MV-4-11 (cell line): ENCODE measurements around the gene KCNH4.

Experiments
- DNase-seq: peaks from one replicate; lab custom pipeline; 2025; lab: John Stamatoyannopoulos, UW

The KCNH4 gene

DNA sequence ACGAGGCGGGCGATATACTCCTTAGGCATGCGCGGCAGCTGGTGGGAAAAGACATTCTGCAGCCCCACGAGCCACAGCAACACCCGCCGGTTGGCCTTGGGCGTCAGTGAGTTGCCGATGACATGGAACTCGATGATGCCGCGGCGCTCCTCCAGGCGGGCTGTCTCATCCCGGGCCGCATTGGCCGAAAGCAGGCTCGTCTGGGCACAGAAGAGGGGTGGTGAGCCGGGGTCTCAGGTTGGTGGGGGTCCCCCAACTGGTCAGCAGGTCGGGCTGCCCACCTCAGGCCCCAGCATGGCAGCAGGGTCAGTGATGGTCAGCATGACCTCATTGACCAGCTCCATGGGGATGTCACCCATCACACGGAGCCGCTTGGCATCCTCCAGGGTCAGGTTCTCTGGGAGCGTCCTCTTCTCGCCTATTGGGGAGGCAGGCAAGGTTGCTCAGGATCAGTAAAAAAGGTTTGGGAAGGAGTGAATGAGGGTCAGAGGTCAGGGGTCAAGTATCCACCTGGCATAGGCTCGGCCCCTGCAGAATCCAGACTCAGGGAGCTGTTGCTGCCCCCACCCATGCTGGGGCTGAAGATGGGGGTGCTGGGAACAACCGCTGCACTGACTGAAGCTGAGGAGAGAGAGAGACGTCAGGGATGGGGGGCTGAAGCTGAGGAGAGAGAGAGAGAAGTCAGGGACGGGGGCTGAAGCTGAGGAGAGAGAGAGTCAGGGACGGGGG, 63.4 kb downstream of the KCNH4 start:
- no peak for DNase-seq

DNA sequence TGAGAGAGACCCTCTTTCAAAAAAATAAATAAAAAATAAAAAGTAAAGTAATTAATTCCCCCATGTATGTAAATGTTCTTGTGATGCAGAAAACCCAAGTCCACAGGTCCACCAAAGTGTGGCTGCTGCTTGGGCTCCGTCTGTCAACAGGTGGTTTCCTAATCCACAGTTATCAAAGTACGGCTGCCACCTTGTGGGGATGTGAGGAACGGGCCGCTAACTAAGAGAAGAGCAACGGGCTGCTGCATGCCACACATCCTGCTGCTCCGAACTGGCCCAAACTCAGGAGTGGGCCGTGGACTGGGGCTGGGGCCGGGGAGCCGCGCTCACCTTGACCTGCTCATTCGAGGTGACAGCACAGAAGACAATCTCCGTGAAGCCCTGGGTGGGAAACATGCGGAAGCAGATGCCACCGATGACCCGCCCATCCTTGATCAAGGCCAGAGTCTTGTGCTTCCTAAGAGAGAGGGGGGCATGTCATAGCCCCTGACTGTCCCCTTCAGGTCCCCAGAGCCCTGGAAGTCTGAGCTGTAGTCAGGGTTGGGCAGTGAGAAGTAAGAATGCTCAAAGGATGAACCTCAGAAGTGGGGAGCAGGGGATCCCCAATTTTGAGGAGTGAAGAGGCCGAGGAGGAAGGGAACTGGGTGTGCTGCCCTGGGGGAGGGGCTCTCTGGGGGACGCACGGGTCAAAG, 64.1 kb downstream of the KCNH4 start:
- peak; percentile 71 for DNase-seq

DNA sequence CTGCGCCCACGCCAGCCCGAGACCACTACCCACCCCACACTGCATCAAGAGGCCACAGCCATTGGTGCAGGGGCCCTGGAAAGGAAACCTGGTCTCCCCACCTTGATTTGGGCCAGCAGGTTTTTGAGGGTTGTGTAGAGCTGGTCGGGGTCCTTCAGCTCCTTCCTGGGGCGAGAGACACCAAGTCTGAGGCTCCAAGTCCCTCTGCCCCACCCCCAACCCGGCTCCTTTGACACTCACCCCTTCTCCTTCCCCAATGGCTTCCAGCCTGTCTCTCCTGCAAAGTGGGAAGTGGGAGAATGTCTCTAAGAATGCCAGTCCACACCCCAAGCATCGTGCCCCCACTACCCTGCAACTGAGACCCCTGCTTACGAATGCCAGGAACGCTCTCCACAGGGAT, 66.8 kb downstream of the KCNH4 start:
- DNase-seq: no peak

GRCh38 chr17:42113293-42114069, 67.5 kb downstream of the KCNH4 start:
- DNase-seq: no peak

GRCh38 chr17:42112552-42113176, 68.3 kb downstream of the KCNH4 start, which contains the start of gene DHX58:
DHX58 (minus strand) TSS chr17:42112714; CDS start chr17:42111892, 822 bp downstream.
- DNase-seq: peak; percentile 93

GRCh38 chr17:42111871-42112551, 68.9 kb downstream of the KCNH4 start:
- DNase-seq: peak; percentile 9

- no peak for DNase-seq
Measured at GRCh38 chr17:42111265-42111636, 69.7 kb downstream of the KCNH4 start.

DNA sequence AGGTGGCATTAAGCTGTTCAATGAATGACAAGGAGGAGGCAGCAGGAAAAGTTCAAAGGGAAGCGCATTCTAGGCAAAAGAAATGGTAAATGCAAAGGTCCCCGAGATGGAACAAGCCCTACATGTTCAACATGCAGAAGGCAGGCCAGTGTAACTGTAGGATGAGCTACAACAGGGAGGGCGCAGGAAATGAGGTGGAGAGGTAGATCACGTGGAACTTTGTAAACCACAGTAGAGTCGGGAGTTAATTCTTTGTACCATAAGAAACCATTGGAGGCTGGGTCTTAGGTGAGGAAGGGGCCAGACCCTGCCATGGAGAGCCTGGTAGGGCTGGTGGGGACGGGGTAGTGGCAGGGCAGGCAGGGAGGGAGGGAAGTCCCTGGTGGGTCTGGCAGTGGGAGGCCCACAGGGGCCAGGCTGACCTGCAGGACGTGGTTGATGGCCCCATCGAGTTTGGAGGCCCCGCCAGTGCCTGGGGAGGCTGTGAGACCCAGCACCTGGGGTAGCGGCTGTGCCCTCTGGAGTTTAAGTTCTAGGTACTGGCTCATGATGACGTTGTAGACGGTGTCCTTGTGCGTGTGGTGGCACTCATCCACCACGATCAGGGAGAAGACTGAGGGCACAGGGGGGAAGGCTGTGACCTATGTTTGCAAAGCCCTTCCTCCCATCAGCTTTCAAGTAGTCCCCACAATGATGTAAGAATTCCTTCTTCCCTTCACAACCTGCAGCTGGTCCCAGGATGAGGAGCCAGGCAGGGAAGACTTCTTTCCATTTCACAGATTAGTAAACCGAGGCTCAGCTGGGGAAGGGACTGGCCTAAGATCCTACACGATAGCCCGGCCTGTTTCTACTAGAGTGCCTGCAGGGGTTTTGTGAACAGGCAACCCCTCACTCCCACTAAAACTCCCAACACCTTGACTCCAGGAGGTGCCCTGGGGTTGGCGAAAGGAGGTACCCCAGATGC, 70.4 kb downstream of the KCNH4 start:
- no peak for DNase-seq

- no peak for DNase-seq
Measured at GRCh38 chr17:42109086-42109485, 71.9 kb downstream of the KCNH4 start.

GRCh38 chr17:42107597-42108576, 73.1 kb downstream of the KCNH4 start:
- DNase-seq: peak; percentile 67

DNA sequence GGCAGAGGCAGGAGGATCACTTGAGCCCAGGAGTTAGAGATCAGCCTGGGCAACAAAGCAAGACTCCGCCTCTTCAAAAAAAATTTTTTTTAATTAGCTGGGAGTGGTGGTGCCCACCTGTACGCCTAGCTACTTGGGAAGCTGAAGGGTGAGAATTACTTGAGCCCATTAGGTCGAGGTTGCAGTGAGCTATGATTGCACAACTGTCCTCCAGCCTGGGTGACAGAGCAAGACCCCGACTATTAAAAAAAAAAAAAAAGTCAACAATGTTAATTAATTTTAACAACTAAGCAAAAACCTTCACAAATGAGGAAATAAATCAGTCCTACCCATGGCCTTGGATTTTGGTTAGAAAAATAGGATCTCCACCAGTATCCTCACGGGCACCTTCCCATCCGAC, 73.8 kb downstream of the KCNH4 start:
- no peak for DNase-seq
